GDM1 (cell line): Measurements from ENCODE around the gene LAG3.

Experiments
- DNase-seq: peaks from one replicate; lab custom pipeline; 2025; lab: John Stamatoyannopoulos, UW

The LAG3 gene

DNA sequence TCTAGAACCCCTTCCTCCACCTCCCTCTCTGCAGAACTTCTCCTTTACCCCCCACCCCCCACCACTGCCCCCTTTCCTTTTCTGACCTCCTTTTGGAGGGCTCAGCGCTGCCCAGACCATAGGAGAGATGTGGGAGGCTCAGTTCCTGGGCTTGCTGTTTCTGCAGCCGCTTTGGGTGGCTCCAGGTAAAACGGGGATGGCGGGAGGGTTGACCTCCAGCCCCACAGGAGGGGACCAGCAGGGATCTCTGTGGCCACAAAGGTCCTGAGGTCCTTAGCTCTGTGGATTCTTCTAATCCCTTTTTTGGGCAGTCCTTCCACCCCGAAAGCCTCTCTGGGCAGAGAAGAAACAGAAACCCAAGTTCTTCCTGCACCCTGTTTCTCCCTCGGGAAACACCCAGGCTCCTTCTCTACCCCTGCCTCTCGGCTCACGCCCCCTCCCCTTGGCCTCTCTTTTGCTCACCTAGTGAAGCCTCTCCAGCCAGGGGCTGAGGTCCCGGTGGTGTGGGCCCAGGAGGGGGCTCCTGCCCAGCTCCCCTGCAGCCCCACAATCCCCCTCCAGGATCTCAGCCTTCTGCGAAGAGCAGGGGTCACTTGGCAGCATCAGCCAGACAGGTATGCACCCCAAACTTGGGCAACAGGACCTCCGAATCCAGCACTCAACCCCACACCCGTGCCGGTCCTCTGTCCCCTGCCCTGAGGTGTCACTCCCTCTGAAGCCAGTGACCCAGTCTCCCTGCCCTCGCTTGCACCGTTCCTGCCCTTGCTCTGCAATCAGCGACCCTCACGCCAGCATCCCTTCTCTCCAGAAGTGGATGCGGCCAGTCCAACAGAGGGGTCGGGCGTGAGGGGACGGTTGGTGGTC lies 638 bp downstream of the LAG3 start:
- no peak for DNase-seq

DNA sequence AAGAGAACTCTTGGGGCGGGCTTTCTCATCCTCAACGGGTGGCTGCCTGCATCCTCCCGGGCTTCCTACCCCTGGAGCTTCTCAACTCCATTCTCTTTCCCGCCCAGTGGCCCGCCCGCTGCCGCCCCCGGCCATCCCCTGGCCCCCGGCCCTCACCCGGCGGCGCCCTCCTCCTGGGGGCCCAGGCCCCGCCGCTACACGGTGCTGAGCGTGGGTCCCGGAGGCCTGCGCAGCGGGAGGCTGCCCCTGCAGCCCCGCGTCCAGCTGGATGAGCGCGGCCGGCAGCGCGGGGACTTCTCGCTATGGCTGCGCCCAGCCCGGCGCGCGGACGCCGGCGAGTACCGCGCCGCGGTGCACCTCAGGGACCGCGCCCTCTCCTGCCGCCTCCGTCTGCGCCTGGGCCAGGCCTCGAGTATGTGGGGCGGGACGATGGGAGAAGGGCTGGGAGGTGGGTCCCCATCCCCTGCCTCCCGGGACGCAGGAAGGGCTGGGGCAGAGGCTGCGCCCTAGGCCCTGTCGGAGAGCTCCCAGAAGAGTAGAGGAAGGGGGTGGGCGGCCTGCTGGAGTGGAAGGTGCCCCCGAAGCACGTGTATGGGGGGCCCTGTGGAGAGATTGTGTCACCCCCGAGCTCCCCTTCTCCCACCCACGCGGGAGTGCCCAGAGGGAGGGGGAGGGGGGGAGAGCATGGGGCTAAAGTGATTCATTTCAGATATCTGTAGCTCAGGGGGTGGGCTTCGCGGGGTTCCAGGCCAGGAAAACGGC lies 1.5 kb downstream of the LAG3 start:
- DNase-seq = no peak

DNA sequence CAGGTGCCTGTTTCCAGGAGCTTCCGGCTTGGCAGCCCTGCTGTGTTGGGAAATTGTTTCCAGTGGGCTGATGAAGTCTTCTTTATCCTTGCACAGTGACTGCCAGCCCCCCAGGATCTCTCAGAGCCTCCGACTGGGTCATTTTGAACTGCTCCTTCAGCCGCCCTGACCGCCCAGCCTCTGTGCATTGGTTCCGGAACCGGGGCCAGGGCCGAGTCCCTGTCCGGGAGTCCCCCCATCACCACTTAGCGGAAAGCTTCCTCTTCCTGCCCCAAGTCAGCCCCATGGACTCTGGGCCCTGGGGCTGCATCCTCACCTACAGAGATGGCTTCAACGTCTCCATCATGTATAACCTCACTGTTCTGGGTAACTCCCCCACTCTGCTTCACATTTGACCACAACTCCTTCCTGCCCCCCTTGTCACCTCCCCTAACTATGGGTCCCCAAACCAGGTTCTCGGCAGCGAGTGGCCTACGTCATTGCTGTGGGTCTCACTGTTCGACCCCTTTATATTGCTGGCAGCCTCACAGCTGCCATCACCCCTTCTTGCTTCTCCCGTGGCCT lies 2.3 kb downstream of the LAG3 start:
- DNase-seq = no peak

DNA sequence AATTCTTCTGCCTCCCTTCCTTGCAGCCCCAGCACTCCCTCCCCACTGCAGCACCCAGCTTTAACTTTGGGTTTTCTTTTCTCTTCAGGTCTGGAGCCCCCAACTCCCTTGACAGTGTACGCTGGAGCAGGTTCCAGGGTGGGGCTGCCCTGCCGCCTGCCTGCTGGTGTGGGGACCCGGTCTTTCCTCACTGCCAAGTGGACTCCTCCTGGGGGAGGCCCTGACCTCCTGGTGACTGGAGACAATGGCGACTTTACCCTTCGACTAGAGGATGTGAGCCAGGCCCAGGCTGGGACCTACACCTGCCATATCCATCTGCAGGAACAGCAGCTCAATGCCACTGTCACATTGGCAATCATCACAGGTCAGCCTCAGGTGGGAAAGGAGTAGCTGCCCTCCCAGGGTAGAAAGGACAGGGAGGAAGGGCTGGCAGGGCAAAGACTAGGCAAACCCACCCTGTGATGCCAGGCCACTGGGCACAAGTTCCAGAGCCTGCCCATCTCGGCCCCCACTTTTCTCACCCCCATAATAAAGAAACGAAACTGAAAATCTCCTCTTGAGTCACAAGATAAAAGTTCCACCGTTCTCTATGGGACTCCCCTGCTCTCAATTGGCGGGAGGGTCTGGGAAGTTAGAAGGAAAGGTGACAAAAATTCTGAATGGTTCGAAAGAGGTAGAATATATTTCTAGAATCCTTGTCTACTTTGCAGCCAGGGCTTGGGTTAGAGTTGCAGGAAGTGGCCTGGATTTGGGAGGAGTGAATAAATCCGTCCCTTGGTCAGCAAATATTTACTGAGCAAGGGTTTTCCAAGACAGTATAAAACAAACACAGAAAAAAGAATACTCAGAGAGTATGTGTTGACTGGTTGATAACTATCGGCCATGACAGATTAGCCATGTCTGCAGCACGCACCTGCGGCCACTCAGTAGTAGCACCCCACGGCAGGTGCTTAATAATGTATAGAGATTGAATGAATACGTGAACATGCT lies 3.2 kb downstream of the LAG3 start:
- no peak for DNase-seq

DNA sequence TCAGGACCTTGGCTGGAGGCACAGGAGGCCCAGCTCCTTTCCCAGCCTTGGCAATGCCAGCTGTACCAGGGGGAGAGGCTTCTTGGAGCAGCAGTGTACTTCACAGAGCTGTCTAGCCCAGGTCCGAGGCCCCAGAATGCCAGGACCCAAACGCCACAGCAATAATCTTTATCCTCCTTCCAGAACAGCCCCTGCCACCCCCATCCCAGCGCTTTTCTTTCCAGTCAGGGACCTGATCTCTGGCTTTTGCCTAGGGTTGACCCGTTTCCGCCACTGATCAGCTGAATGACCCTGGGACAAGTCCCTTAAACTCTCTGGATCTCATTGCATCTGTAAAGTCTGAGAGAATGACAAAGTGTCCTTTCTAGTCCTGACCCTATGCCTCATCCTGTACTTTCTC lies 5.1 kb downstream of the LAG3 start:
- DNase-seq = no peak

DNA sequence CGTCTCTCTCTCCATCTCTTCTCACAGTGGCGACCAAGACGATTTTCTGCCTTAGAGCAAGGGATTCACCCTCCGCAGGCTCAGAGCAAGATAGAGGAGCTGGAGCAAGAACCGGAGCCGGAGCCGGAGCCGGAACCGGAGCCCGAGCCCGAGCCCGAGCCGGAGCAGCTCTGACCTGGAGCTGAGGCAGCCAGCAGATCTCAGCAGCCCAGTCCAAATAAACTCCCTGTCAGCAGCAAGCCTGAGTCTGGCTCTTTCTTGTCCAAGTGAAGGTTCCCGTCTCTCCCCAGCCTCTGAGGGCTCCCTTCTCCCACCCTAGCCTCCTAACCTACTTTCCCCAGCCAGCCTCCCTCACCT lies 5.9 kb downstream of the LAG3 start:
- DNase-seq = no peak

DNA sequence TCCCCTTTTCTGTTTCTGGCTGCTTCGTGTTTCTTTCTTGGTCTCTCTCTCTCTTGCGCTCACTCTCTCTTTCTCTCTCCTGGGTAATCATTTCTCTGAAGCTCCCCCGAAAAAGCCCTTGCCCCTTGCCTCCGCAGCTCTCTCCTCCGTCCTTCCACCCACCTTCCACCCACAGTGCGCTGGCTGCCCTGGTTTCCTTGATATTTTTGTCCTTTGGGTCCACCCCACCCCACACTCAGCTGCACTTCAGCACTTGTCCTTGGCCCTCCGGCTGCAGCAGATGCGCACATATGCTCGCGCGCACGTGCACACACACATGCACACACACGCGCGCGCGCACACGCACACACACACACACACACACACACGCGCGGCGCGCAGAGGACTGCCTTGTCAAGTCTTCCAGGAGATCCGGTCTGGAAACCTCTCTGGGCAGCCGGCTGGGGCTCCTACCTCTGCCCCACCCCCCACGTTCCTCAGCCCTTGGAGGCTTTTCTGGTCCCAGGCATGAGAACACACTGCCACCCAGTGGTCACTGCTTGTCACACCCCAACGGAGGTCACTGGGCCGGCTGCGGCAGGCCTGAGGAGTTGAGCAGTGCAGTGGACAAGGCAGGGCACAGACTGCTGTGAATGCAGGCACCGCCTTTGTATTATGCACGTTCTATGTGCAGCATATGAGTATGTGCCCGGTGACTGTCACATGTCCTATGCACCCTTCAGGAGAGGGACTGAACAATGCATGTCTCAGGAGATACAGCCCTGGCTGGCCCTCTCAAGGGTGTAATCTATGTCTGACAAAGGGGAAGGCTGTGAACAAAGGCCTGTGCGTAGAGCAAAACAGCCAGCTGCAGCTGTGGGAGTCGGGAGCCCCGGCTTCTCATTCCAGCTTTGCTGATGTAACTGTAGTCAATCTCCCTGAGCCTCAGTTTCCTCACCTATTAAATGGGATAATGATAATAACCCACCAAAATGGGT lies 6.5 kb downstream of the LAG3 start:
- DNase-seq = peak; percentile 86

DNA sequence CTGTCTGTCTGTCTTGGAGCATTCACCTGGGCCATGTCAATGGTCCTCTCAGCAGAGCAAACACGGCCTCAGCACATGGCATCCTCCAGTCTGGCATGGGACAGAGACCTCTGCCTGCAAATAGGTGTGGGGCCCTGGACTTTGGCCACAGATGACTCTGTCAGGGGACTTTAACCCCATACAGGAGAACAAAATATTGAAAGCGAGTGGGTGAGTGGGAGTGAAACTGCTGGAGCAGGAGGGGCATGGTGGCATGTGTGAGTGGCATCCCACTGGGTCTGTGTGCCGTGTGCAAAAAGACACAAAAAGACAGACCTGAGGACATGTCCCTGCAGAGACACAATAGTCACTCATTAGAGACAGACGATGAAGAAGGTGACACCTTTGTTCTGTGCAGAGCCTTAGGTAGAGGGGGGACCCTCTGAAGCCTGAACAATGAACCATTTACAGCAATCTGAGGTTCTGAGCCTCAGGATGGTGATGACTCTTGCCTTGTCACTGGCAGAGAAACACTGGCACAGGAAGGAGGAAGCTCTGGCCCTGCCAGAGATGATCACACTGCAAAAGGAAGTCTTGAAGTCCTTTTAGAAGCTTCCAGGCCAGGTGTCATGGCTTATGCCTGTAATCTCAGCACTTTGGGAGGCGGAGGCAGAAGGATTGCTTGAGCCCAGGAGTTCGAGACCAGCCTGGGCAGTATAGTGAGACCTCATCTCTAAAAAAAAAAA lies 7.5 kb downstream of the LAG3 start:
- no peak for DNase-seq

DNA sequence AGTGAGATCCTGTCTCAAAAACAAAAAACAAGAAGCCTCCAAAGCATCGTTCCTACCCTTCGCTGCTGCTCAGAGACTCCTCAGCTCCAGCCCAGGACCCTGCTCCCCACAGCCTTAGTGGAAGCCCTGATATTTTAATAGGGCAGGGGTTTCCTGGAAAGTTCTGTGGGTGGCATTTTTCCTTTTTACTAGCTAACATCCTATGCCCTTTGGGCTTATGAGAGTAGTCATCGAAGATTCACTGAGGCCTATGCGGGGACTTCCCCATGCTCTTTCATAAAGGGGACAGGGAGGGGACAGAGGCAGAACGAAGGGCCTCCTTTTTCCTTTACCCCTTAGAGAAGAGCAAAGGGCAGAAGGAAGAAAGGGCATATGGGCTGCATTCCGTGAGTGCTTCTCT lies 8.3 kb downstream of the LAG3 start:
- DNase-seq = no peak

DNA sequence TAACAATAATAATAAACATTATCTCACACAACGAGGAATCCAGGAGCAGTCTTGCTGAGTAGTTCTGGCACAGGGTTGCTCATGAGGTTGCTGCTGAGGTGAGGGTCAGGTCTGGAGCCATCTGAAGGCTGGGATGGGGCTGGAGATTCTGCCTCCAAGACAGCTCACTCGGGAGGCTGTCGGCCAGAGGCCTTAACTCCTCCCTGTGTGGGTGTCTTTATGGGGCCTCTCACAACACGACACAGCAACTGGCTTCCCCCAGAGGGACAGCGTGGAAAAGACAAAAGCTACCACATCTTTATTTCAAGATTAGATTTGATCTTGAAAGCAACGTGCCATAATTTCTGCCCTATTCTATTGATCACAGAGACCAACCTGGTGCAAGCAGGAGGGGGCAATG lies 9.8 kb downstream of the LAG3 start:
- no peak for DNase-seq

DNA sequence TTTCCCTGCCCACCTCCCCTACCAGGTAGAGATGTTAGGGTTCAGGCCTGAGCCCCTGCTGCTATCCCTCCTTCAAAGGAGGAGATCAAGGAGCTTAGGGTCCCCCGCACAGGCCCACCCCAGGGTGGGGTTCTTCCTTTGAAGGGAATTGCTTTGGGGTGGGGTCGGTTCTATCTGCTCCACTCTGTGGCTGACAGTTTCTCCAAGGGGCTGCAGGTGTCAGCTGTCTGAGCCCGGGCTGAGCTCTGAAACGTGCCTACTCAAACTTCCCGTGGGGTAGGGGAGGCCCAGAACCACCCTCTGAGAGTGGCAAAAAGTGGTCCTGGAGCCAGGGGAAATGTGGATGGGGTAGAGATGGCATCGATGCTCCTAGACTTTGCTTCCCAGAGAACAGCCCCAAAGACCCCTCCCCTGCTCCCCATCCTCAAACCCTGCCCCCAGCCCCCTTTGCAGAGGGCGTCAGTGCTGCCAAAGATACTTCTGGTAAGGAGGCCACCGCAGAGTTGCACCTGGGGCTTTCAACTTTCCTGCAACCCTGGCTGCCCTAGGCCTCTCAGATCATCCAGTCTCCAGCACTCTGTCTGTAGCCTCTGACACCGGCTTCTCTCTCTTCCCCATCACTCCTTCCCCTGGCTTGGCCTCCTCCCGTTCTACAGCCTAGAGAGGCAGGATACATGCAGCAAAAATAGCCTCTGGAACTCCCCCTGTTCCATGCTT lies 10.7 kb downstream of the LAG3 start:
- no peak for DNase-seq

DNA sequence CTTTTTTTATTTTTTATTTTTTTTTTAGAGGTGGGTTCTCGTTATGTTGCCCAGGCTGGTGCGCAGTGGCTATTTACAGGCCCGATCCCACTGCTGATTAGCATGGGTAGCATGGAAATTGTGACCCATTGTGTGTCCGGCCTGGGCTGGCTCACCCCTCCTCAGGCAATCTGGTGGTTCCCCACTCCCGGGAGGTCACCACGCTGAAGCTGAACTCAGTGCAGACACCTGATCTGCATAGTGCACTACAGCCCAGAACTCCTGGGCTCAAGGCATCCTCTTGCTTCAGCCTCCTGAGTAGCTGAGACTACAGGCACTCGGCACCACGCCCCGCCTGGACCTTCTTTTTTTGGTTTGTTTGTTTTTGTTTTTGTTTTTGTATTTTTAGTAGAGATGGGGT lies 11.5 kb downstream of the LAG3 start:
- no peak for DNase-seq

DNA sequence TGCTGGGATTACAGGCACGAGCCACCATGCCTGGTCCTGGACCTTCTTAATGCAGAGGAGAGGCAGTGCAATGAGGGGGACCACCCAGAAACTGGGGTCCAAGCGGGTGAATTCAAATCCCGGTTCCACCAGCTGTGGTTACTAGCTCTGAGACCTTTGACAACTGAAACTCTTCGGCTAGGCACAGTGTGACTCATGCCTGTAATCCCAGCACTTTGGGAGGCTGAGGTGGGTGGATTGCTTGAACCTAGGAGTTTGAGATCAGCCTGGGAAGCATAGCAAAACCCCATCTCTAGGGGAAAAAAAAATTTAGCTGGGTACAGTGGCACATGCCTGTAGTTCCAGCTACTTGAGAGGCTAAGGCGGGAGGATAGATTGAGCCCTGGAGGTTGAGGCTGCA lies 12.0 kb downstream of the LAG3 start:
- no peak for DNase-seq

DNA sequence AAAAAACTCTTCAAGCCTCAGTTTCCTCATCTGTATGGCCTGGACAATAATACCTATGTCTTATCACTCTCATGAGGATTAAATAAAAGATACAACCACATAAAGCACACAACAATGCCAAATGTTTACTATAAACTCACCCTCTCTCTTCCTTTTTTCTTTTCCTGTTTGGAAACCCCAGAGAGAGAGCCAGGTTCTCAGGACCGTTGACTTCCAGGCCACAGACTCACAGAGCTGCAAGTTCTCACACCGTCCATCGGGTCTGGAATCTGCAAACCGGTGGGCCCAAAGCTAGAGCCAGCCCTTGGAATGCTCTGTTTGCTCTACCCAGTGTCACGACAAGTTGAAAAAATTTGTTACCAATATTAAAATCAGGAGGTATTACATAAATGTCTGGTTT lies 12.4 kb downstream of the LAG3 start:
- no peak for DNase-seq

DNA sequence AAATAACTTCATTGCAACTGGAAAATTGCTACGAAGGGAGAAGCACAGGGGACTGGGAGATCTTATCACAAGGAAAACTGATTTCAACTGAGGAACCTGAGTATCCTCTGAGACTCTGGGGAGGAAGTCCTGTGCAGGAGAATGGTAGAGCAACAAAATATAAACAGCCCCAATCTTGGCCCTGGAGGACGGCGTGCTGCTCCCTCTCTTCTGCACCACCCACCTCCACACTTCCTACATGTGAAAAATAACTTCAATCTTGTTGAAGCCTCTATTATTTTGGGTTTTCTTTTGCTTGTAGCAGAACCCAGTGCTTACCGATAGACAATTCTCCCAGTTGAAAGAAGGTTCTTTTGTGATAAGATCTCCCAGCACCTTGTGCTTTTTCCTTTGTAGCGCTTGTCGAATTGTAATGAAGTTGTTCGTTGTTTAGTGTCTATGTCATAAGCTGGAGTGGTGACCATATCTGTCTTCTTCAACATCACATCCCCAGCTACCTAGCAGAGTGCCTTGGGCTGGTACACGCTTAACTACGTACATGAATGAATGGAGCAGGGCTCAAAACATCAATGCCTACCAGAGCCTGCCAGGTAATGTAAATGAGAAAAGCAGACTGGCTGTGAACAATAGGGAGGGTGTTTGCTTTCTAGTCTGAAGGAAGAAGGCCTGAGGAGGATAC lies 14.2 kb downstream of the LAG3 start:
- no peak for DNase-seq

DNA sequence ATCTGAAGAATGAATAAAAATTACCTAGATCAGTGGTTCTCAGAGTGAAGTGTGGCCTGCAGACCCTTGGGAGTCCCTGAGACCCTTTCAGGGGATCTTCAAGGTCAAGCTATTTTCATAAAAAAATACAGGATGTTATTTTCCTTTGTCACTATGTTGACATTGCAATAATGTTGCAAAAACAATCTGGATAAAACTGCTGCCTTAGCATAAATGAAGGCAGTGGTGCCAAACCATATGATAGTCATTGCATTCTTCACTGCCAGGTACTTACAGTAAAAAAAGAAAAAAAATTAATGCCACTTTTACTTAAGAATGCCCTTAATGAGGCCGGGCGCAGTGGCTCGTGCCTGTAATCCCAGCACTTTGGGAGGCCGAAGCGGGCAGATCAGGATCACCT lies 15.0 kb downstream of the LAG3 start:
- DNase-seq = no peak

DNA sequence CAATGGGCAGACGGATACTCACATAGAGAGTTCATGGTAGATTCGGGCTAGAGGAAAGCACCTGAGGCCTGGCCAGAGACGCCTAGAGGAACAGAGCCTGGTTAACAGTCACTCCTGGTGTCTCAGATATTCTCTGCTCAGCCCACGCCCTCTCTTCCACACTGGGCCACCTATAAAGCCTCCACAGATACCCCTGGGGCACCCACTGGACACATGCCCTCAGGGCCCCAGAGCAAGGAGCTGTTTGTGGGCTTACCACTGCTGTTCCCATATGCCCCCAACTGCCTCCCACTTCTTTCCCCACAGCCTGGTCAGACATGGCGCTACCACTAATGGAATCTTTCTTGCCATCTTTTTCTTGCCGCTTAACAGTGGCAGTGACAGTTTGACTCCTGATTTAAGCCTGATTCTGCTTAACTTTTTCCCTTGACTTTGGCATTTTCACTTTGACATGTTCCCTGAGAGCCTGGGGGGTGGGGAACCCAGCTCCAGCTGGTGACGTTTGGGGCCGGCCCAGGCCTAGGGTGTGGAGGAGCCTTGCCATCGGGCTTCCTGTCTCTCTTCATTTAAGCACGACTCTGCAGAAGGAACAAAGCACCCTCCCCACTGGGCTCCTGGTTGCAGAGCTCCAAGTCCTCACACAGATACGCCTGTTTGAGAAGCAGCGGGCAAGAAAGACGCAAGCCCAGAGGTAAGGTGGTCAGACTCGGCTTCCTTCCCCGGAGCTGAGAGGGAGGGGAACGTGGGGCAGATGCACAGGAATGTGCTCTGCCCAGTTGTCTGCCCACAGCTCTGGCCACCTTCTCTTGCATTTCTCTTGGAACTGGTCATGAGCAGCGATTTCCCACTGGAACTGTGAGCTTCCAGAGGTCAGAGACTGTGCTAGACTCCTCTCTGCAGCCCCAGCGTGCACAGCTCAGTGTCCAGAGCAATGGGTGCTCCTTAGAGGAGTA lies 16.9 kb downstream of the LAG3 start, which contains the start of gene CD4:
TSS of gene CD4 (plus strand) at position 557 of the 953 bp plus-strand sequence. CDS start 10,611 bp downstream, outside the sequence.
- peak; percentile 65 for DNase-seq
